Gastroesophageal sphincter (tissue), 4 donors: Measurements from ENCODE around the gene CBY3. TPM values are rescaled to one million over a fixed set of nuclear protein-coding genes. Genes with fewer than 3 reads are reported as not detected.
"Not testable (repeated sequence)": the region's sequence is repeated elsewhere in the genome, so short reads cannot be mapped to it uniquely, and the experiment has no call there.

Source experiments
- ATAC-seq: fragments of 150-250 bp; one replicate; pipeline ENCODE4 v1.9.1; 2016; ENCODE audit warnings: mild to moderate bottlenecking, moderate library complexity
- H3K27ac ChIP-seq, 4 donors: fragments of 200-600 bp; sonication (generic) in 3 of 4; 1 replicate in 3 of 4; 2 replicates in 1 of 4; pipeline ENCODE4 v1.5.1; 2016 to 2019
- H3K27me3 ChIP-seq: fragments of 200-600 bp; sonication (generic); one replicate; pipeline ENCODE4 v1.5.1; 2019
- H3K36me3 ChIP-seq, 2 donors: fragments of 200-600 bp; sonication (generic); one replicate each; pipeline ENCODE4 v1.5.1; 2019; ENCODE audit warnings: control low read depth in 1 of 2
- H3K4me1 ChIP-seq, 3 donors: fragments of 200-600 bp; sonication (generic); 1 replicate in 2 of 3; 2 replicates in 1 of 3; pipeline ENCODE4 v1.5.1; 2016 to 2019; ENCODE audit warnings: control low read depth in 2 of 3
- H3K4me3 ChIP-seq, 2 donors: fragments of 200-600 bp; sonication (generic); one replicate each; pipeline ENCODE4 v1.5.1; 2019; ENCODE audit warnings: mild to moderate bottlenecking in 1 of 2, moderate library complexity in 1 of 2
- H3K9me3 ChIP-seq, 3 donors: fragments of 200-600 bp; sonication (generic); one replicate each; pipeline ENCODE4 v1.5.1; 2017 to 2019; ENCODE audit warnings: control low read depth in 2 of 3
- CTCF ChIP-seq, 4 experiments: fragments of 200-600 bp in 2 of 4; fragments of 450-650 bp in 2 of 4; sonication (generic) in 1 of 4; IDR thresholded peaks; one replicate each; pipeline ENCODE4 v1.5.1; 2017 to 2019; ENCODE audit warnings: antibody characterized with exemption in 4 of 4, mild to moderate bottlenecking in 2 of 4, moderate library complexity in 2 of 4
- EP300 ChIP-seq: sonication (generic); formaldehyde crosslinking; IDR thresholded peaks from one replicate; pipeline ENCODE4 v1.6.1; 2017; ENCODE audit warnings: antibody characterized with exemption, mild to moderate bottlenecking
- POLR2A ChIP-seq, 2 donors: fragments of 450-650 bp; IDR thresholded peaks; one replicate each; pipeline ENCODE4 v1.6.1; 2017; ENCODE audit warnings: antibody characterized with exemption in 2 of 2, mild to moderate bottlenecking in 2 of 2, moderate library complexity in 1 of 2
- POLR2AphosphoS5 ChIP-seq: sonication (generic); formaldehyde crosslinking; IDR thresholded peaks from one replicate; pipeline ENCODE4 v1.6.1; 2017; ENCODE audit warnings: antibody characterized with exemption
- WGBS, 2 donors: methylation state at CpG; one replicate each; pipeline ENCODE4 v1.1.5; 2018; ENCODE audit warnings: low coverage in 1 of 2; 5-methylcytosine and 5-hydroxymethylcytosine counted together
- total RNA-seq, 4 donors: library from RNA; depleted of rRNA; stranded (reverse); fragments of >200 nt; gene quantifications; one replicate each; pipeline ENCODE4 v1.1.0, GENCODE V29; 2016

The CBY3 gene
- total RNA-seq, 4 donors from 2014 or later, result not detected

GRCh38 chr5:179694561-179694960 is 13.7 kb upstream of the CBY3 start:
- no peak overlapping the region for H3K4me3 ChIP-seq
- H3K27ac ChIP-seq, result no peak overlapping the region
- no peaks in the 10 kb centered on the region for H3K27me3 ChIP-seq
- 91 to 93% methylated on average over 5 to 6 of the region's 6 CpGs for WGBS, 2 donors
- H3K4me1 ChIP-seq, result peaks cover 0 to 22% (median 8%) of the 10 kb centered on the region in 3 donors
- no peaks in the 10 kb centered on the region for H3K36me3 ChIP-seq
- TF ChIP-seq POLR2AphosphoS5, result no peak
- no peak for TF ChIP-seq EP300
- TF ChIP-seq CTCF (IDR thresholded peaks at IDR 0.05), result no peak
- no peak for TF ChIP-seq POLR2A (IDR thresholded peaks at IDR 0.05)
- H3K9me3 ChIP-seq, result no peaks in the 10 kb centered on the region
- ATAC-seq, result no peak

DNA sequence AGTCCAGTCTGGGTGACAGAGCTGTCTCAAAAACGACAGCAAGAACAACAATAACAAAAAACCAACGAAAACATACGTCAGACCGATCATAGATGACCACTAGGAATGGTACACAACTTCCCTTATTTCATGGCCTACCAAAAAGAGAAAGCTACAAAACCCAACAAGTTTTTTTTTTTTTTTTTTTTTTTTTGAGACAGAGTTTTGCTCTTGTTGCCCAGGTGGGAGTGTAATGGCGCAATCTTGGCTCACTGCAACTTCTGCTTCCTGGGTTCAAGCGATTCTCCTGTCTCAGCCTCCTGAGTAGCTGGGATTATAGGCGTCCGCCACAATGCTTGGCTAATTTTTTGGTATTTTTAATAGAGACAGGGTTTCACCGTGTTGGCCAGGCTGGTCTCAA is 8.4 kb upstream of the CBY3 start:
- not testable (repeated sequence) for H3K27ac ChIP-seq, H3K27me3 ChIP-seq, H3K4me1 ChIP-seq, H3K9me3 ChIP-seq, ATAC-seq, H3K4me3 ChIP-seq, H3K36me3 ChIP-seq
- WGBS, 2 donors, result 84 to 89% methylated on average over 8 to 9 of the region's 9 CpGs

DNA sequence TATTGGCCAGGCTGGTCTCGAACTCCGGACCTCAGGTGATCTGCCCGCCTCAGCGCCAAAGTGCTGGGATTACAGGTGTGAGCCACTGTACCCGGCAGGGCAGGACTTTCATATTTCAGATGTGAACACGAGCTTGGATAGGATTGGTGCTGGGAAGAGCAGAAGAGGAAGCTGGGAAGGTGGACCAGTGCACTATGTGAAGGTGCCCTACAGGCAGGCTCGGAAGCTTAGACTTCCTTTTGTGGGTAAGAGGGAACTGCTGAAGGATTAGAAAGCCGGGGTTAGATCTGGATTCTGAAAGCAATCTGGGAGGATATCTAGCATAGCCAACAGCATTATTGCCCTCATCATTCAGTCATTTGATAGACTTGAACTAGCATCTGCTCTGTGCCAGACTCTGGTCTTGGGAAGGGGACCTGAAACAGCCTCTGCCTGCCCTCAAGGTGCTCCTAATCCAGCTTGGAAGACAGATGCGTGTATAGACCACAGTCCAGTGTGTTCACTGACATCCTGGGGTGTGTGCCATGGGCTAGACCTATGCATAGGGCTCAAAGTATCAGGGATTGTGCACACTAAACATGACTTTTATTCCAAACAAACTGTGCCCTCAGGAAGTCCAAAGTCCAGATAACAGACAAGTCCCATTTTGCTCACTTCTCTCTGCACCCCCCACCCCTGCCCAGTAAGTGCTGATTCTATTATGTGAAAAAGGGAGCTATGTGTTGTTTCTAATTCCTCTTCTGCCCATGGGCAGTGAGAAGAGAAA is 637 bp downstream of the CBY3 start:
- no peaks in the 10 kb centered on the region for H3K27me3 ChIP-seq
- H3K9me3 ChIP-seq, result no peaks in the 10 kb centered on the region
- ATAC-seq, result no peak
- TF ChIP-seq POLR2AphosphoS5, result no peak
- no peak for TF ChIP-seq CTCF (IDR thresholded peaks at IDR 0.05)
- TF ChIP-seq POLR2A (IDR thresholded peaks at IDR 0.05), result no peak
- no peak for TF ChIP-seq EP300
- peaks cover 0 to 32% (median 18%) of the 10 kb centered on the region in 3 donors for H3K4me1 ChIP-seq
- peaks cover 0 to under 1% of the 10 kb centered on the region in 2 donors for H3K36me3 ChIP-seq
- no peak overlapping the region for H3K4me3 ChIP-seq
- no peak overlapping the region for H3K27ac ChIP-seq
- WGBS, 2 donors, result 88 to 95% methylated on average over 3 to 4 of the region's 9 CpGs

GRCh38 chr5:179679014-179679674 is 1.7 kb downstream of the CBY3 start:
- peak; percentile 62 for ATAC-seq
- 60 to 100% methylated on average over 1 to 4 of the region's 41 CpGs for WGBS, 2 donors
- H3K36me3 ChIP-seq, result peaks cover 0 to 4% of the 10 kb centered on the region in 2 donors
- H3K4me1 ChIP-seq, result peaks cover 0 to 32% (median 18%) of the 10 kb centered on the region in 3 donors
- H3K27ac ChIP-seq, result peak overlapping the region in 3 of 4 donors; percentile 88 to 93 (median 92)
- H3K4me3 ChIP-seq, result peak overlapping the region; percentile 83 to 98
- H3K9me3 ChIP-seq, result no peaks in the 10 kb centered on the region
- H3K27me3 ChIP-seq, result no peaks in the 10 kb centered on the region
- TF ChIP-seq POLR2A (IDR thresholded peaks at IDR 0.05), result no peak
- TF ChIP-seq CTCF (IDR thresholded peaks at IDR 0.05), result peak in 3 of 4 experiments; percentile 0 to 57 (median 38)

DNA sequence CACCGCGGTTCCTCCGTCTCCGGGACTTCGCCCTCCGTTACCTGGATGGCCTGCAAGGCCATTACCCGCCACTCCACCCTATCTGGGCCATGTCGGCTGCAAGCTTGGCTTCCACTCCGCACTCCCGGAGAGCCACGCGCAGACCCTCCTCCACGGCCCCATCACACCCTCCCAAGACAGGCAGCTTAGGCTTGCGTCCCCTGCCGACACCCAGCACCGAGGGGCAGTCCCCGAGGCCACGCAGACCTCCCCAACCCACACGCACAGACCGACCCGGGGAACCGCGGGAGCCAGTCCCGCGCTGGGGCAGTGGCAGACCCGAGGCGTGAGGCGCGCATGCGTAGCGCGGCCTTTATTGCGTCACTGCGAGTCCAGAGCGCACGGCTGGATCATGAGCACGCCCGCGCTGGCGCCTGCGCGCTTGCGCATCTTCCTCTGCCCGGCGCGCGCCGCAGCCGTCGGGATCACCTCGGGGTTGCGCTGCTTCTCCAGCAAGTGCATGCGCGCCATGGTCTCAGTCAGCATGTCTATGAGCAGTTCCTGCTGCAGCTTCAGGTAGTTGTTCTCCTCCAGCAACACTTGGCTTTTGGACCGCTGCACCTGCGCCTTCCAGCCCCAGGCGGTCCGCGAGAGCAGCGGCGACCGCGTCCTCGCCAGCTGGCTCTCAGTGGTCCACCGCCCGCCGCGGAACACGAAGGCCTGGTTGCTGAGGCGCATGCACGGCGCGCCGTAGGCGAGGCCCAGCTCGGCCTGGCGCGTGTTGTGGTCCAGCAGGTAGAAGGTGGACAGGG is 2.4 kb downstream of the CBY3 start:
- peak overlapping the region; percentile 88 to 93 (median 91) for H3K27ac ChIP-seq
- peak; percentile 98 for ATAC-seq
- H3K9me3 ChIP-seq, result no peaks in the 10 kb centered on the region
- TF ChIP-seq POLR2AphosphoS5 (peak; percentile 96), POLR2A (IDR thresholded peaks at IDR 0.05) (peak; percentile 84 to 86), CTCF (IDR thresholded peaks at IDR 0.05) (peak in 2 of 4 experiments; percentile 8 to 28), EP300 (no peak)
- peaks cover 0 to 4% of the 10 kb centered on the region in 2 donors for H3K36me3 ChIP-seq
- 0% methylated on average over 12 of the region's 78 CpGs; no CpG with 5 or more reads in 1 of the 2 donors for WGBS, 2 donors
- H3K27me3 ChIP-seq, result no peaks in the 10 kb centered on the region
- peaks cover 0 to 32% (median 18%) of the 10 kb centered on the region in 3 donors for H3K4me1 ChIP-seq
- H3K4me3 ChIP-seq, result peak overlapping the region; percentile 83 to 98
